Choroid plexus epithelial cell (primary cell): Measurements from ENCODE around the gene CLDN22.
"Not testable (repeated sequence)": the region's sequence is repeated elsewhere in the genome, so short reads cannot be mapped to it uniquely, and the experiment has no call there.

Experiments used
- DNase-seq: peaks from one replicate; pipeline ENCODE4 v3.0.0-alpha.2; 2010; ENCODE audit warnings: low read depth
- H3K4me3 ChIP-seq: 2 replicates; pipeline ENCODE4 v1.5.1; 2011; ENCODE audit warnings: low read depth, mild to moderate bottlenecking, control low read depth, low read length, moderate library complexity
- TF ChIP-seq, protein P1 (sequence below): conservative IDR thresholded peaks from 2 replicates; pipeline ENCODE4 v1.5.1; 2011; ENCODE audit warnings: low read depth, mild to moderate bottlenecking, control low read depth, inconsistent platforms, low read length, moderate library complexity

Gene CLDN22

DNA sequence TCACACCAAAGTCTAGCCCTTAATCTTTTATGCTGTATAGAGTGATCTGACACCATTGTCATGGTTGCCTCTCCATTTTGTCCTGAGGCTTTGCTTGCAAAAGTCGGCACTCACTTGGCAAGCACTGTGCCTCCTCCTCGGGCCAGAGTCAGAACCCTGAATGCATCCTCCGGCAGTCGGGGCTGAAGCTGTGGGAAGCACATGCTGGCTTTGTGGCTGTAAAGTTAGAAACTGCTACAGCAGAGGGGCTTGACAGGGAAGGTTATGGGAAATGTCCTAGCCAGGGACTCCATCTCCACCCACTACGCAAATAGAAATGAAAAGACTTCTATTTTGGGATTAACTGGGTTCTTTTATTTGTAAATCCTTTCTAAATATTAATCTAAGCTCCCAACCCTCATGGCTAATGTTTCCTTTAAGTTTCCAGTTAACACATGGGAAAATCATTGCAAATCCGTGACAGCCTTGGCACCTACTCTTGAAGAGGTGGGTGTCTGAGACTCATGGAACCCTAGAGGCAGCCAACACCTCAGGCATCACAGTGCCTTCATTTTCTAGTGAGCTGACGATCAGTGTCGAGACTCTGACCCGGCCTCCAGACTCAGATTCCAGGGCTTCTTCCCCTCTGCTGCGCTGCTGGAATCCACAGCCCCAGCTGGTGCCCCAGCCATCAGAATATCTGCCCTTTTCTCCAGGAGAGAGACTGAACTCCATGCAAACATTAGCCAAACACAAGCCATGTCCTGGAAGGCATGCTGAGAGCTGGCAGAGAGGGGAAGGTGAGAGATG lies 10.1 kb upstream of the CLDN22 start:
- no peak for DNase-seq
- TF ChIP-seq, protein P1, sequence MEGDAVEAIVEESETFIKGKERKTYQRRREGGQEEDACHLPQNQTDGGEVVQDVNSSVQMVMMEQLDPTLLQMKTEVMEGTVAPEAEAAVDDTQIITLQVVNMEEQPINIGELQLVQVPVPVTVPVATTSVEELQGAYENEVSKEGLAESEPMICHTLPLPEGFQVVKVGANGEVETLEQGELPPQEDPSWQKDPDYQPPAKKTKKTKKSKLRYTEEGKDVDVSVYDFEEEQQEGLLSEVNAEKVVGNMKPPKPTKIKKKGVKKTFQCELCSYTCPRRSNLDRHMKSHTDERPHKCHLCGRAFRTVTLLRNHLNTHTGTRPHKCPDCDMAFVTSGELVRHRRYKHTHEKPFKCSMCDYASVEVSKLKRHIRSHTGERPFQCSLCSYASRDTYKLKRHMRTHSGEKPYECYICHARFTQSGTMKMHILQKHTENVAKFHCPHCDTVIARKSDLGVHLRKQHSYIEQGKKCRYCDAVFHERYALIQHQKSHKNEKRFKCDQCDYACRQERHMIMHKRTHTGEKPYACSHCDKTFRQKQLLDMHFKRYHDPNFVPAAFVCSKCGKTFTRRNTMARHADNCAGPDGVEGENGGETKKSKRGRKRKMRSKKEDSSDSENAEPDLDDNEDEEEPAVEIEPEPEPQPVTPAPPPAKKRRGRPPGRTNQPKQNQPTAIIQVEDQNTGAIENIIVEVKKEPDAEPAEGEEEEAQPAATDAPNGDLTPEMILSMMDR = no peak
- no peak overlapping the region for H3K4me3 ChIP-seq

- no peak for DNase-seq
- no peak overlapping the region for H3K4me3 ChIP-seq
- TF ChIP-seq, protein P1 = no peak
These were observed 9.2 kb upstream of the CLDN22 start for GRCh38 chr4:183329244-183329643.

GRCh38 chr4:183328832-183329231 lies 8.8 kb upstream of the CLDN22 start:
- peak; percentile 67 for DNase-seq
- H3K4me3 ChIP-seq = no peak overlapping the region
- TF ChIP-seq, protein P1 = no peak

GRCh38 chr4:183327827-183328226 lies 7.8 kb upstream of the CLDN22 start:
- no peak for DNase-seq
- no peak overlapping the region for H3K4me3 ChIP-seq
- TF ChIP-seq, protein P1 = no peak

DNA sequence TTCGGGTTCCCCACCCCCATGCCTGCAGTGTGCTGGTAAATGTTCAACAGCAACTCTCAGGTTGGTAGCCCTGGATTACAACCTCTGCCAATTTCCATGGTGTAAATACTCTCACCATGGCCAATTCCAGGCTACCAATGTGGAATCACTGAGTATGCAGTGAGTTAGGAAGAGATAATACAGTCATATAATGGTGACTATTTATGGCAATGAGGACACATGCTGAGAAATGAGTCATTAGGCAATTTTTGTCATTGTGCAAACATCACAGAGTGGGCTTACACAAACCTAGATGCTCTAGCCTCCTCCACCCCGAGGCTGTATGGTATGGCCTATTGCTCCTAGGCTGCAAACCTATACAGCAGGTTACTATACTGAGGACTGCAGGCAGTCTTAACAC lies 6.8 kb upstream of the CLDN22 start:
- H3K4me3 ChIP-seq = no peak overlapping the region
- DNase-seq = peak; percentile 33

DNA sequence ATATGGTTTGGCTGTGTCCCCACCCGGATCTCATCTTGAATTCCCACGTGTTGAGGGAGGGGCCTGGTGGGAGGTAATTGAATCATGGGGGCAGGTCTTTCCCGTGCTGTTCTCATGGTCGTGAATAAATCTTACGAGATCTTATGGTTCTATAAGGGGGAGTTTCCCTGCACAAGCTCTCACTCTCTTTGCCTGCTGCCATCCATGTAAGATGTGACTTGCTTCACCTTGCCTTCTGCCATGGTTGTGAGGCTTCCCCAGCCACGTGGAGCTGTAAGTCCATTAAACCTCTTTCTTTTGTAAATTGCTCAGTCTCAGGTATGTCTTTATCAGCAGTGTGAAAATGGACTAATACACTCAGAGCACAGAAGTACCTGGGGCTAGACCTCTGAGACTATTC lies 6.3 kb upstream of the CLDN22 start:
- DNase-seq, H3K4me3 ChIP-seq: not testable (repeated sequence)

More for the DNA sequence above, 6.8 kb upstream of the CLDN22 start:
- TF ChIP-seq, protein P1 = no peak

DNA sequence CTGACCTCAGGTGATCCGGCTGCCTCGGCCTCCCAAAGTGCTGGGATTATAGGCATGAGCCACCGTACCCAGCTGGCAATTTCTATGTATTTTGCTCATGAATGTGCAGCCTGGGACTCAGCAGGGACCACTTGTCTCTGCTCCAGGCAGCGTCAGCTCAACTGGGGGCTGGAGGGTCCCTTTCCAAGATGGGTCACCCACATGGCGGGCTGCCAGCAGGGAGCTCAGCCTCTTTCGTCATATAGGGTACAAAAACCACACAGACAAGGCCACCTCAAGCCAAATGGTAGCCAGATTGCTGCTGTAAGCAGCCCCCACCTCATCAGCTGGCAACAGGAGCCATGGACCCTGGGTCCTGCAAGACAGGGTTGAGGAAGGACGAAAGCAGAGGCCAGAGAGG lies 4.5 kb upstream of the CLDN22 start:
- no peak overlapping the region for H3K4me3 ChIP-seq
- TF ChIP-seq, protein P1 = no peak
- no peak for DNase-seq

DNA sequence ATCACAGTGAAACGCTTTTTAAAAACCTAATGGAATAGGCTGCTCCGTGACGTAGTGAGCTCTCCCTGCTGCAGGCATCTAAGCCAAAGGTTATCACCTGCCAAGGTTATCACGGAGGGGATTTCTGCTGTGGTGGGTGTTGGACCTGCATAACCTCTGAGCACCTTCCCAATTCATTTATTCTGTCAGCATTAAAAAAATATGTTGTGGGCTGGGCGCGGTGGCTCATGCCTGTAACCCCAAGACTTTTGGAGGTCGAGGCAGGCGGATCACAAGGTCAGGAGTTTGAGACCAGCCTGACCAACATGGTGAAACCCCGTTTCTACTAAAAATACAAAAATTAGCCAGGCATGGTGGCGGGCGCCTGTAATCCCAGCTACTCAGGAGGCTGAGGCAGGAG lies 4.0 kb upstream of the CLDN22 start:
- DNase-seq, H3K4me3 ChIP-seq: not testable (repeated sequence)
